Measurements from ENCODE around the gene MCEE.
A peak's percentile ranks its signal among the peaks of the same experiment; 100 is the strongest.
"Not testable (repeated sequence)": the region's sequence is repeated elsewhere in the genome, so short reads cannot be mapped to it uniquely, and the experiment has no call there.

The MCEE gene

GRCh38 chr2:71103809-71104208 lies 26.2 kb downstream of the MCEE start:
- H3K36me3 Mint-ChIP-seq, result no peaks in the 10 kb centered on the region
- H3K27ac Mint-ChIP-seq, result no peak overlapping the region

GRCh38 chr2:71102981-71103681 lies 26.9 kb downstream of the MCEE start:
- no peaks in the 10 kb centered on the region for H3K27me3 Mint-ChIP-seq
- H3K9me3 Mint-ChIP-seq, result no peaks in the 10 kb centered on the region
- peaks cover 6% of the 10 kb centered on the region for H3K4me1 Mint-ChIP-seq
- no peaks in the 10 kb centered on the region for H3K36me3 Mint-ChIP-seq
- no peak overlapping the region for H3K27ac Mint-ChIP-seq
- H3K4me3 Mint-ChIP-seq, result no peak overlapping the region

More at GRCh38 chr2:71103809-71104208, 26.2 kb downstream of the MCEE start:
- H3K4me1 Mint-ChIP-seq, result peaks cover 6% of the 10 kb centered on the region
- H3K27me3 Mint-ChIP-seq, result no peaks in the 10 kb centered on the region
- no peak overlapping the region for H3K4me3 Mint-ChIP-seq
- no peaks in the 10 kb centered on the region for H3K9me3 Mint-ChIP-seq

- Mint-ChIP-seq H3K4me1 (peaks cover 6% of the 10 kb centered on the region), H3K27me3 (no peaks in the 10 kb centered on the region), H3K36me3 (no peaks in the 10 kb centered on the region), H3K4me3 (no peak overlapping the region), H3K9me3 (no peaks in the 10 kb centered on the region), H3K27ac (no peak overlapping the region)
These were observed 28.4 kb downstream of the MCEE start for GRCh38 chr2:71101656-71102055.

GRCh38 chr2:71100195-71100964 lies 29.6 kb downstream of the MCEE start:
- no peak overlapping the region for H3K4me3 Mint-ChIP-seq
- no peaks in the 10 kb centered on the region for H3K9me3 Mint-ChIP-seq
- H3K4me1 Mint-ChIP-seq, result peaks cover 6% of the 10 kb centered on the region
- no peaks in the 10 kb centered on the region for H3K36me3 Mint-ChIP-seq
- H3K27me3 Mint-ChIP-seq, result no peaks in the 10 kb centered on the region
- H3K27ac Mint-ChIP-seq, result no peak overlapping the region

GRCh38 chr2:71092491-71093260 lies 37.4 kb downstream of the MCEE start:
- not testable (repeated sequence) for H3K27ac Mint-ChIP-seq, H3K4me3 Mint-ChIP-seq, H3K36me3 Mint-ChIP-seq, H3K27me3 Mint-ChIP-seq, H3K9me3 Mint-ChIP-seq, H3K4me1 Mint-ChIP-seq

- H3K4me1 Mint-ChIP-seq, H3K36me3 Mint-ChIP-seq, H3K4me3 Mint-ChIP-seq, H3K9me3 Mint-ChIP-seq, H3K27me3 Mint-ChIP-seq, H3K27ac Mint-ChIP-seq: not testable (repeated sequence)
These were observed 38.2 kb downstream of the MCEE start for GRCh38 chr2:71091808-71092207.

- not testable (repeated sequence) for H3K36me3 Mint-ChIP-seq, H3K27me3 Mint-ChIP-seq, H3K9me3 Mint-ChIP-seq, H3K4me3 Mint-ChIP-seq, H3K4me1 Mint-ChIP-seq
- peak overlapping the region; percentile 13 for H3K27ac Mint-ChIP-seq
These were observed 40.6 kb downstream of the MCEE start for GRCh38 chr2:71089475-71089874.

- not testable (repeated sequence) for H3K36me3 Mint-ChIP-seq, H3K27ac Mint-ChIP-seq, H3K27me3 Mint-ChIP-seq, H3K4me3 Mint-ChIP-seq, H3K9me3 Mint-ChIP-seq
- peaks cover 21% of the 10 kb centered on the region for H3K4me1 Mint-ChIP-seq
These were observed 44.6 kb downstream of the MCEE start for GRCh38 chr2:71085325-71086003.

GRCh38 chr2:71083752-71084312 lies 46.2 kb downstream of the MCEE start:
- H3K4me1 Mint-ChIP-seq, result peaks cover 21% of the 10 kb centered on the region
- H3K27me3 Mint-ChIP-seq, H3K36me3 Mint-ChIP-seq, H3K9me3 Mint-ChIP-seq: not testable (repeated sequence)
- peak overlapping the region; percentile 62 for H3K4me3 Mint-ChIP-seq
- peak overlapping the region; percentile 68 for H3K27ac Mint-ChIP-seq

GRCh38 chr2:71083297-71083696 lies 46.7 kb downstream of the MCEE start:
- not testable (repeated sequence) for H3K4me3 Mint-ChIP-seq, H3K27me3 Mint-ChIP-seq, H3K36me3 Mint-ChIP-seq, H3K27ac Mint-ChIP-seq, H3K9me3 Mint-ChIP-seq
- H3K4me1 Mint-ChIP-seq, result peaks cover 21% of the 10 kb centered on the region

- H3K4me1 Mint-ChIP-seq, result peaks cover 21% of the 10 kb centered on the region
- no peaks in the 10 kb centered on the region for H3K36me3 Mint-ChIP-seq
- no peaks in the 10 kb centered on the region for H3K27me3 Mint-ChIP-seq
- H3K4me3 Mint-ChIP-seq, result no peak overlapping the region
- H3K27ac Mint-ChIP-seq, result peak overlapping the region; percentile 51
- H3K9me3 Mint-ChIP-seq, result no peaks in the 10 kb centered on the region
These were observed 47.4 kb downstream of the MCEE start for GRCh38 chr2:71082402-71083252.

- Mint-ChIP-seq H3K4me3 (no peak overlapping the region), H3K36me3 (peaks cover 9% of the 10 kb centered on the region), H3K27ac (peak overlapping the region; percentile 35), H3K9me3 (no peaks in the 10 kb centered on the region), H3K4me1 (peaks cover 15% of the 10 kb centered on the region), H3K27me3 (no peaks in the 10 kb centered on the region)
These were observed 51.4 kb downstream of the MCEE start for GRCh38 chr2:71078624-71079023.

- Mint-ChIP-seq H3K36me3 (peaks cover 10% of the 10 kb centered on the region), H3K4me1 (peaks cover 43% of the 10 kb centered on the region), H3K9me3 (no peaks in the 10 kb centered on the region), H3K27me3 (no peaks in the 10 kb centered on the region), H3K27ac (no peak overlapping the region), H3K4me3 (no peak overlapping the region)
These were observed 55.1 kb downstream of the MCEE start for GRCh38 chr2:71074893-71075395.

- Mint-ChIP-seq H3K9me3 (no peaks in the 10 kb centered on the region), H3K4me3 (peak overlapping the region; percentile 58), H3K27ac (peak overlapping the region; percentile 69), H3K27me3 (no peaks in the 10 kb centered on the region), H3K4me1 (peaks cover 53% of the 10 kb centered on the region), H3K36me3 (peaks cover 13% of the 10 kb centered on the region)
These were observed 56.6 kb downstream of the MCEE start for GRCh38 chr2:71073475-71073874.

All from activated naive CD4-positive, alpha-beta T cell treated with anti-CD3 and anti-CD28 coated beads, Interleukin-2, amount 50 U/mL, for 24 hours (primary cell).